Smooth muscle cell (in vitro differentiated cells): ENCODE data around the gene CLNS1A. TPM values are rescaled to one million over a fixed set of nuclear protein-coding genes. Genes with fewer than 3 reads are reported as not detected.
"Not testable (repeated sequence)": the region's sequence is repeated elsewhere in the genome, so short reads cannot be mapped to it uniquely, and the experiment has no call there.

ENCODE experiments used
- DNase-seq: peaks from one replicate; lab custom pipeline; 2025; ENCODE audit not compliant: unreplicated experiment; lab: John Stamatoyannopoulos, UW
- H2AFZ ChIP-seq: fragments of 200-600 bp; sonication (generic); 2 replicates; pipeline ENCODE4 v1.6.0; 2016; ENCODE audit warnings: antibody characterized with exemption, low read depth, mild to moderate bottlenecking
- H3F3A ChIP-seq: fragments of 200-600 bp; sonication (generic); 2 replicates; pipeline ENCODE4 v1.6.0; 2017; ENCODE audit warnings: antibody characterized with exemption, low read depth
- H3K27ac ChIP-seq: fragments of 200-600 bp; sonication (generic); 2 replicates; pipeline ENCODE4 v1.5.1; 2016; ENCODE audit warnings: low read depth, mild to moderate bottlenecking
- H3K27me3 ChIP-seq: fragments of 200-600 bp; sonication (generic); 2 replicates; pipeline ENCODE4 v1.6.1; 2016; ENCODE audit warnings: low read depth, mild to moderate bottlenecking
- H3K36me3 ChIP-seq: fragments of 200-600 bp; sonication (generic); 2 replicates; pipeline ENCODE4 v1.5.1; 2016; ENCODE audit warnings: low read depth
- H3K4me1 ChIP-seq: fragments of 200-600 bp; sonication (generic); 2 replicates; pipeline ENCODE4 v1.5.1; 2016; ENCODE audit warnings: low read depth
- H3K4me2 ChIP-seq: fragments of 200-600 bp; sonication (generic); 2 replicates; pipeline ENCODE4 v1.6.0; 2016; ENCODE audit warnings: mild to moderate bottlenecking
- H3K4me3 ChIP-seq: fragments of 200-600 bp; sonication (generic); 2 replicates; pipeline ENCODE4 v1.5.1; 2016; ENCODE audit warnings: mild to moderate bottlenecking
- H3K79me2 ChIP-seq: fragments of 200-600 bp; sonication (generic); 2 replicates; pipeline ENCODE4 v1.6.0; 2016; ENCODE audit warnings: low read depth, mild to moderate bottlenecking
- H3K9ac ChIP-seq: fragments of 200-600 bp; sonication (generic); 2 replicates; pipeline ENCODE4 v1.6.0; 2016; ENCODE audit warnings: low read depth
- H3K9me3 ChIP-seq: fragments of 200-600 bp; sonication (generic); replicated peaks from 2 replicates; pipeline ENCODE4 v1.5.1; 2016; ENCODE audit warnings: low read depth
- H4K20me1 ChIP-seq: fragments of 200-600 bp; sonication (generic); 2 replicates; pipeline ENCODE4 v1.6.0; 2016; ENCODE audit warnings: low read depth
- WGBS: methylation state at CpG from one replicate; pipeline ENCODE4 v1.1.7; 2016; ENCODE audit warnings: low lambda C conversion rate; 5-methylcytosine and 5-hydroxymethylcytosine counted together
- polyA plus RNA-seq: library from polyadenylated mRNA; unstranded; fragments of >200 nt; fragmentation: Nextera tagmentation; extraction: Ambion mirVana; gene quantifications from 2 replicates; pipeline ENCODE4 v1.2.1, GENCODE V29; 2016
- total RNA-seq: library from RNA; depleted of rRNA; stranded (reverse); fragments of >200 nt; gene quantifications from 2 replicates; pipeline ENCODE4 v1.2.3, GENCODE V29; 2014
- TF ChIP-seq, protein P1 (sequence below): fragments of 200-600 bp; sonication (generic); IDR thresholded peaks from 2 replicates; pipeline ENCODE4 v1.5.1; 2017; ENCODE audit warnings: borderline replicate concordance, mild to moderate bottlenecking, antibody characterized with exemption; ENCODE audit not compliant: insufficient read depth, poor library complexity, severe bottlenecking

CLNS1A gene
- total and polyA plus RNA-seq, 2 experiments from 2014 or later = 67.3 to 132 TPM

- H3K9ac ChIP-seq = peak overlapping the region; percentile 88
- peaks cover 54% of the 10 kb centered on the region for H3K79me2 ChIP-seq
- H3K27ac ChIP-seq = peak overlapping the region; percentile 78
- peak overlapping the region; percentile 86 for H3K4me3 ChIP-seq
- no peaks in the 10 kb centered on the region for H4K20me1 ChIP-seq
- no peaks in the 10 kb centered on the region for H3K9me3 ChIP-seq
- no peaks in the 10 kb centered on the region for H3F3A ChIP-seq
- no peaks in the 10 kb centered on the region for H3K27me3 ChIP-seq
- TF ChIP-seq, protein P1, sequence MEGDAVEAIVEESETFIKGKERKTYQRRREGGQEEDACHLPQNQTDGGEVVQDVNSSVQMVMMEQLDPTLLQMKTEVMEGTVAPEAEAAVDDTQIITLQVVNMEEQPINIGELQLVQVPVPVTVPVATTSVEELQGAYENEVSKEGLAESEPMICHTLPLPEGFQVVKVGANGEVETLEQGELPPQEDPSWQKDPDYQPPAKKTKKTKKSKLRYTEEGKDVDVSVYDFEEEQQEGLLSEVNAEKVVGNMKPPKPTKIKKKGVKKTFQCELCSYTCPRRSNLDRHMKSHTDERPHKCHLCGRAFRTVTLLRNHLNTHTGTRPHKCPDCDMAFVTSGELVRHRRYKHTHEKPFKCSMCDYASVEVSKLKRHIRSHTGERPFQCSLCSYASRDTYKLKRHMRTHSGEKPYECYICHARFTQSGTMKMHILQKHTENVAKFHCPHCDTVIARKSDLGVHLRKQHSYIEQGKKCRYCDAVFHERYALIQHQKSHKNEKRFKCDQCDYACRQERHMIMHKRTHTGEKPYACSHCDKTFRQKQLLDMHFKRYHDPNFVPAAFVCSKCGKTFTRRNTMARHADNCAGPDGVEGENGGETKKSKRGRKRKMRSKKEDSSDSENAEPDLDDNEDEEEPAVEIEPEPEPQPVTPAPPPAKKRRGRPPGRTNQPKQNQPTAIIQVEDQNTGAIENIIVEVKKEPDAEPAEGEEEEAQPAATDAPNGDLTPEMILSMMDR = no peak
- DNase-seq = no peak
- H3K36me3 ChIP-seq = no peaks in the 10 kb centered on the region
- 7% methylated on average over 14 of the region's 14 CpGs for WGBS
- peak overlapping the region; percentile 99 for H3K4me2 ChIP-seq
- peaks cover 12% of the 10 kb centered on the region for H3K4me1 ChIP-seq
- peak overlapping the region; percentile 97 for H2AFZ ChIP-seq
Observed at GRCh38 chr11:77636731-77637344, 756 bp downstream of the CLNS1A start.

- H3K9me3 ChIP-seq, H3K9ac ChIP-seq, H3K27me3 ChIP-seq, H3F3A ChIP-seq, H3K4me3 ChIP-seq, DNase-seq, H2AFZ ChIP-seq, H3K36me3 ChIP-seq, H3K4me2 ChIP-seq, H3K27ac ChIP-seq: not testable (repeated sequence)
- peaks cover 18% of the 10 kb centered on the region for H4K20me1 ChIP-seq
- H3K79me2 ChIP-seq = peaks cover 80% of the 10 kb centered on the region
- peaks cover 12% of the 10 kb centered on the region for H3K4me1 ChIP-seq
- whole genome bisulfite sequencing = 93% methylated on average over 5 of the region's 5 CpGs
Observed at GRCh38 chr11:77633926-77634325, 3.7 kb downstream of the CLNS1A start.

- no peak overlapping the region for H2AFZ ChIP-seq
- H3K36me3 ChIP-seq = peaks cover 6% of the 10 kb centered on the region
- no peaks in the 10 kb centered on the region for H3F3A ChIP-seq
- WGBS = 79% methylated on average over 4 of the region's 4 CpGs
- H4K20me1 ChIP-seq = peaks cover 25% of the 10 kb centered on the region
- no peak overlapping the region for H3K9ac ChIP-seq
- H3K4me3 ChIP-seq = no peak overlapping the region
- H3K27ac ChIP-seq = no peak overlapping the region
- H3K27me3 ChIP-seq = no peaks in the 10 kb centered on the region
- no peaks in the 10 kb centered on the region for H3K9me3 ChIP-seq
- no peak for DNase-seq
- TF ChIP-seq, protein P1 = no peak
- no peaks in the 10 kb centered on the region for H3K4me1 ChIP-seq
- peaks cover 61% of the 10 kb centered on the region for H3K79me2 ChIP-seq
- no peak overlapping the region for H3K4me2 ChIP-seq
Observed at GRCh38 chr11:77630157-77630710, 7.4 kb downstream of the CLNS1A start.

GRCh38 chr11:77619576-77620198, 17.9 kb downstream of the CLNS1A start:
- H3F3A ChIP-seq = no peaks in the 10 kb centered on the region
- DNase-seq = no peak
- no peak overlapping the region for H3K9ac ChIP-seq
- no peak overlapping the region for H2AFZ ChIP-seq
- no peaks in the 10 kb centered on the region for H3K9me3 ChIP-seq
- H4K20me1 ChIP-seq = no peaks in the 10 kb centered on the region
- 91% methylated on average over 3 of the region's 3 CpGs for WGBS
- H3K79me2 ChIP-seq = no peaks in the 10 kb centered on the region
- H3K4me3 ChIP-seq = no peak overlapping the region
- TF ChIP-seq, protein P1 = peak; percentile 75
- no peaks in the 10 kb centered on the region for H3K36me3 ChIP-seq
- H3K4me2 ChIP-seq = no peak overlapping the region
- H3K27me3 ChIP-seq = no peaks in the 10 kb centered on the region
- no peak overlapping the region for H3K27ac ChIP-seq
- no peaks in the 10 kb centered on the region for H3K4me1 ChIP-seq
